ENCODE results near the gene MAPK11.

MAPK11 gene

GRCh38 chr22:50227579-50228215, 42.5 kb downstream of the MAPK11 start:
- no peak for TF ChIP-seq CTCF (IDR thresholded peaks at IDR 0.05; ENCODE audit: insufficient read depth, low read depth, low read length, missing control alignments)
- no peak overlapping the region for H3K4me3 ChIP-seq (ENCODE audit: low read length)
- DNase-seq (ENCODE audit: low read depth): no peak

- TF ChIP-seq CTCF (IDR thresholded peaks at IDR 0.05; ENCODE audit: insufficient read depth, low read depth, low read length, missing control alignments): no peak
- no peak for DNase-seq (ENCODE audit: low read depth)
Measured at GRCh38 chr22:50226875-50227165, 43.4 kb downstream of the MAPK11 start.

GRCh38 chr22:50226063-50226874, 43.9 kb downstream of the MAPK11 start:
- H3K4me3 ChIP-seq (ENCODE audit: low read length): no peak overlapping the region
- no peak for DNase-seq (ENCODE audit: low read depth)
- TF ChIP-seq CTCF (IDR thresholded peaks at IDR 0.05; ENCODE audit: insufficient read depth, low read depth, low read length, missing control alignments): no peak

More at GRCh38 chr22:50226875-50227165, 43.4 kb downstream of the MAPK11 start:
- no peak overlapping the region for H3K4me3 ChIP-seq (ENCODE audit: low read length)

GRCh38 chr22:50225200-50225969, 44.8 kb downstream of the MAPK11 start:
- DNase-seq (ENCODE audit: low read depth): no peak
- no peak for TF ChIP-seq CTCF (IDR thresholded peaks at IDR 0.05; ENCODE audit: insufficient read depth, low read depth, low read length, missing control alignments)
- H3K4me3 ChIP-seq (ENCODE audit: low read length): no peak overlapping the region

GRCh38 chr22:50224071-50224470, 46.1 kb downstream of the MAPK11 start:
- DNase-seq (ENCODE audit: low read depth): no peak
- TF ChIP-seq CTCF (IDR thresholded peaks at IDR 0.05; ENCODE audit: insufficient read depth, low read depth, low read length, missing control alignments): no peak
- H3K4me3 ChIP-seq (ENCODE audit: low read length): no peak overlapping the region

GRCh38 chr22:50222508-50222907, 47.7 kb downstream of the MAPK11 start:
- no peak for DNase-seq (ENCODE audit: low read depth)
- TF ChIP-seq CTCF (IDR thresholded peaks at IDR 0.05; ENCODE audit: insufficient read depth, low read depth, low read length, missing control alignments): no peak
- H3K4me3 ChIP-seq (ENCODE audit: low read length): no peak overlapping the region
